WTC11 (cell line): ENCODE results near the gene CASQ2. TPM values are rescaled to one million over a fixed set of nuclear protein-coding genes. Genes with fewer than 3 reads are reported as not detected.

Source experiments
- ATAC-seq: fragments of 200-7000 bp; cut with Tn5 transposase; 2 replicates; pipeline ENCODE4 v1.10.0; 2021; ENCODE audit warnings: mild to moderate bottlenecking, moderate library complexity
- CTCF ChIA-PET: fragments of 300-600 bp; sonication (Branson Sonifier 250); formaldehyde crosslinking; loops from one replicate; lab custom pipeline; 2021; ENCODE audit warnings: antibody characterized with exemption; lab: Charles Lee
- POLR2A ChIA-PET: fragments of 350-600 bp; sonication (Branson Sonifier 250); formaldehyde crosslinking; loops from one replicate; lab custom pipeline; 2021; ENCODE audit warnings: antibody characterized with exemption; lab: Charles Lee
- DNase-seq: peaks from one replicate; pipeline ENCODE4 v3.0.0; 2021; ENCODE audit warnings: low spot score
- H3K27ac Mint-ChIP-seq: 2 replicates; pipeline ENCODE4 v1.8.0; 2021; ENCODE audit warnings: mixed read lengths
- H3K27me3 Mint-ChIP-seq: 2 replicates; pipeline ENCODE4 v1.8.0; 2021; ENCODE audit warnings: low read depth, mild to moderate bottlenecking, moderate library complexity, mixed read lengths
- H3K36me3 Mint-ChIP-seq: 2 replicates; pipeline ENCODE4 v1.8.0; 2021; ENCODE audit warnings: mixed read lengths
- H3K4me1 Mint-ChIP-seq: 2 replicates; pipeline ENCODE4 v1.8.0; 2022; ENCODE audit warnings: mixed read lengths
- H3K4me3 Mint-ChIP-seq: 2 replicates; pipeline ENCODE4 v1.8.0; 2021; ENCODE audit warnings: mild to moderate bottlenecking, moderate library complexity, mixed read lengths
- H3K9me3 Mint-ChIP-seq: 2 replicates; pipeline ENCODE4 v1.8.0; 2021; ENCODE audit warnings: mixed read lengths
- CREB1 ChIP-seq: sonication (generic); formaldehyde crosslinking; IDR thresholded peaks from 2 replicates; pipeline ENCODE4 v1.8.0; 2023; ENCODE audit warnings: mild to moderate bottlenecking, missing genetic modification reagents
- CREM ChIP-seq: sonication (generic); formaldehyde crosslinking; IDR thresholded peaks from 2 replicates; pipeline ENCODE4 v1.8.1; 2022; ENCODE audit warnings: mild to moderate bottlenecking, missing genetic modification reagents, moderate library complexity
- EMX1 ChIP-seq: fragments of 250-450 bp; sonication (Bioruptor Pico); IDR thresholded peaks from 2 replicates; pipeline ENCODE4 v1.8.0; 2021; ENCODE audit warnings: mild to moderate bottlenecking
- GRHL2 ChIP-seq: fragments of 250-450 bp; sonication (Bioruptor Pico); IDR thresholded peaks from 2 replicates; pipeline ENCODE4 v1.8.0; 2022; ENCODE audit warnings: mild to moderate bottlenecking, moderate library complexity; ENCODE audit not compliant: insufficient replicate concordance, severe bottlenecking
- MLX ChIP-seq: sonication (generic); formaldehyde crosslinking; IDR thresholded peaks from 2 replicates; pipeline ENCODE4 v1.8.1; 2023; ENCODE audit warnings: mild to moderate bottlenecking, missing genetic modification reagents, moderate library complexity
- NR3C1 ChIP-seq: sonication (generic); formaldehyde crosslinking; conservative IDR thresholded peaks from 2 replicates; pipeline ENCODE4 v1.8.1; 2023; ENCODE audit warnings: low read depth, mild to moderate bottlenecking, missing genetic modification reagents
- RELA ChIP-seq: sonication (generic); formaldehyde crosslinking; IDR thresholded peaks from 2 replicates; pipeline ENCODE4 v1.8.1; 2022; ENCODE audit warnings: missing genetic modification reagents, mild to moderate bottlenecking, borderline replicate concordance
- TP53 ChIP-seq: sonication (generic); formaldehyde crosslinking; IDR thresholded peaks from 2 replicates; pipeline ENCODE4 v1.8.1; 2023; ENCODE audit warnings: mild to moderate bottlenecking, missing genetic modification reagents
- ZNF263 ChIP-seq: sonication (generic); formaldehyde crosslinking; IDR thresholded peaks from 2 replicates; pipeline ENCODE4 v1.8.1; 2022; ENCODE audit warnings: low read depth, mild to moderate bottlenecking, moderate library complexity, missing genetic modification reagents
- ZNF396 ChIP-seq: fragments of 250-450 bp; sonication (Bioruptor Pico); IDR thresholded peaks from 2 replicates; pipeline ENCODE4 v1.8.0; 2021; ENCODE audit warnings: mild to moderate bottlenecking, moderate library complexity, borderline replicate concordance
- ZNF425 ChIP-seq: fragments of 250-450 bp; sonication (Bioruptor Pico); conservative IDR thresholded peaks from 2 replicates; pipeline ENCODE4 v1.9.0; 2021; ENCODE audit warnings: mild to moderate bottlenecking
- ZNF532 ChIP-seq: fragments of 250-450 bp; sonication (Bioruptor Pico); IDR thresholded peaks from 2 replicates; pipeline ENCODE4 v1.9.0; 2021; ENCODE audit warnings: mild to moderate bottlenecking, borderline replicate concordance
- total RNA-seq: library from RNA; stranded (reverse); gene quantifications from 3 replicates; pipeline ENCODE4 v1.2.3, GENCODE V29; 2021
- TF ChIP-seq, protein P1 (sequence below): sonication (generic); formaldehyde crosslinking; IDR thresholded peaks from 2 replicates; pipeline ENCODE4 v1.8.0; 2022; ENCODE audit warnings: mild to moderate bottlenecking, missing genetic modification reagents
- TF ChIP-seq, protein P2 (sequence below): sonication (generic); formaldehyde crosslinking; IDR thresholded peaks from 2 replicates; pipeline ENCODE4 v1.8.1; 2023; ENCODE audit warnings: mild to moderate bottlenecking, missing genetic modification reagents, borderline replicate concordance
- TF ChIP-seq, protein P3 (sequence below): sonication (generic); formaldehyde crosslinking; conservative IDR thresholded peaks from 2 replicates; pipeline ENCODE4 v1.8.1; 2022; ENCODE audit warnings: mild to moderate bottlenecking, missing genetic modification reagents

Gene CASQ2
- total RNA-seq, 1 experiment from 2014 or later = not detected

DNA sequence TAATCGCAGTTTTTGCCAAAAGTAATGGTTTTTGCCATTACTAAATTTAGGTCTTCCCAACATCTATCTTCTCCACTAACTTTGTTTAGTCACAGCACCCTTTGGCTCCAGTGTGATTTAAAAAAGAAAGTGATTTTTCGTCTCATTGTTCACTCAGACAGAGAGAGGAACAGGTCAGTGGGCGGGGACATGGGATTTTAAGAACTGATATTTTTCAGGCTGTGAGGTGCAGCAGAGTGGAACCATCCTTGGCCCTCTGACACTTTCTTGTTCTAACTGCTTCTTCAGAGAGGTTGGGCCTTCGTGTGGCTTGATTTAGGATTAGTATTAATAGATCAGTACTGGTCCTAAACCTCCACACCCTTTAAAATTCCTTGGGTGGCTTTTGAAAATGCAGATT is 38.8 kb downstream of the CASQ2 start:
- no peak overlapping the region for H3K27ac Mint-ChIP-seq
- no peaks in the 10 kb centered on the region for H3K36me3 Mint-ChIP-seq
- DNase-seq = no peak
- CTCF ChIA-PET = no interaction called here
- no peaks in the 10 kb centered on the region for H3K27me3 Mint-ChIP-seq
- no peaks in the 10 kb centered on the region for H3K9me3 Mint-ChIP-seq
- H3K4me1 Mint-ChIP-seq = no peaks in the 10 kb centered on the region
- ATAC-seq = no peak
- H3K4me3 Mint-ChIP-seq = no peak overlapping the region
- POLR2A ChIA-PET = no interaction called here
- no peak for TF ChIP-seq ZNF263
- no peak for TF ChIP-seq CREB1 (CRISPR knock-in tag)
- TF ChIP-seq, protein P1, sequence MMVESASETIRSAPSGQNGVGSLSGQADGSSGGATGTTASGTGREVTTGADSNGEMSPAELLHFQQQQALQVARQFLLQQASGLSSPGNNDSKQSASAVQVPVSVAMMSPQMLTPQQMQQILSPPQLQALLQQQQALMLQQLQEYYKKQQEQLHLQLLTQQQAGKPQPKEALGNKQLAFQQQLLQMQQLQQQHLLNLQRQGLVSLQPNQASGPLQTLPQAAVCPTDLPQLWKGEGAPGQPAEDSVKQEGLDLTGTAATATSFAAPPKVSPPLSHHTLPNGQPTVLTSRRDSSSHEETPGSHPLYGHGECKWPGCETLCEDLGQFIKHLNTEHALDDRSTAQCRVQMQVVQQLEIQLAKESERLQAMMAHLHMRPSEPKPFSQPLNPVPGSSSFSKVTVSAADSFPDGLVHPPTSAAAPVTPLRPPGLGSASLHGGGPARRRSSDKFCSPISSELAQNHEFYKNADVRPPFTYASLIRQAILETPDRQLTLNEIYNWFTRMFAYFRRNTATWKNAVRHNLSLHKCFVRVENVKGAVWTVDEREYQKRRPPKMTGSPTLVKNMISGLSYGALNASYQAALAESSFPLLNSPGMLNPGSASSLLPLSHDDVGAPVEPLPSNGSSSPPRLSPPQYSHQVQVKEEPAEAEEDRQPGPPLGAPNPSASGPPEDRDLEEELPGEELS (CRISPR knock-in tag) = no peak
- no peak for TF ChIP-seq NR3C1
- no peak for TF ChIP-seq EMX1 (CRISPR knock-in tag)
- TF ChIP-seq ZNF532 (CRISPR knock-in tag) = no peak
- TF ChIP-seq TP53 (CRISPR knock-in tag) = no peak
- no peak for TF ChIP-seq MLX (CRISPR knock-in tag)
- TF ChIP-seq ZNF425 = no peak
- TF ChIP-seq ZNF396 (CRISPR knock-in tag) = no peak
- TF ChIP-seq RELA = no peak
- TF ChIP-seq GRHL2 (CRISPR knock-in tag) = no peak
- no peak for TF ChIP-seq CREM (CRISPR knock-in tag)
- TF ChIP-seq, protein P2, sequence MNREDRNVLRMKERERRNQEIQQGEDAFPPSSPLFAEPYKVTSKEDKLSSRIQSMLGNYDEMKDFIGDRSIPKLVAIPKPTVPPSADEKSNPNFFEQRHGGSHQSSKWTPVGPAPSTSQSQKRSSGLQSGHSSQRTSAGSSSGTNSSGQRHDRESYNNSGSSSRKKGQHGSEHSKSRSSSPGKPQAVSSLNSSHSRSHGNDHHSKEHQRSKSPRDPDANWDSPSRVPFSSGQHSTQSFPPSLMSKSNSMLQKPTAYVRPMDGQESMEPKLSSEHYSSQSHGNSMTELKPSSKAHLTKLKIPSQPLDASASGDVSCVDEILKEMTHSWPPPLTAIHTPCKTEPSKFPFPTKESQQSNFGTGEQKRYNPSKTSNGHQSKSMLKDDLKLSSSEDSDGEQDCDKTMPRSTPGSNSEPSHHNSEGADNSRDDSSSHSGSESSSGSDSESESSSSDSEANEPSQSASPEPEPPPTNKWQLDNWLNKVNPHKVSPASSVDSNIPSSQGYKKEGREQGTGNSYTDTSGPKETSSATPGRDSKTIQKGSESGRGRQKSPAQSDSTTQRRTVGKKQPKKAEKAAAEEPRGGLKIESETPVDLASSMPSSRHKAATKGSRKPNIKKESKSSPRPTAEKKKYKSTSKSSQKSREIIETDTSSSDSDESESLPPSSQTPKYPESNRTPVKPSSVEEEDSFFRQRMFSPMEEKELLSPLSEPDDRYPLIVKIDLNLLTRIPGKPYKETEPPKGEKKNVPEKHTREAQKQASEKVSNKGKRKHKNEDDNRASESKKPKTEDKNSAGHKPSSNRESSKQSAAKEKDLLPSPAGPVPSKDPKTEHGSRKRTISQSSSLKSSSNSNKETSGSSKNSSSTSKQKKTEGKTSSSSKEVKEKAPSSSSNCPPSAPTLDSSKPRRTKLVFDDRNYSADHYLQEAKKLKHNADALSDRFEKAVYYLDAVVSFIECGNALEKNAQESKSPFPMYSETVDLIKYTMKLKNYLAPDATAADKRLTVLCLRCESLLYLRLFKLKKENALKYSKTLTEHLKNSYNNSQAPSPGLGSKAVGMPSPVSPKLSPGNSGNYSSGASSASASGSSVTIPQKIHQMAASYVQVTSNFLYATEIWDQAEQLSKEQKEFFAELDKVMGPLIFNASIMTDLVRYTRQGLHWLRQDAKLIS (CRISPR knock-in tag) = no peak
- TF ChIP-seq, protein P3, sequence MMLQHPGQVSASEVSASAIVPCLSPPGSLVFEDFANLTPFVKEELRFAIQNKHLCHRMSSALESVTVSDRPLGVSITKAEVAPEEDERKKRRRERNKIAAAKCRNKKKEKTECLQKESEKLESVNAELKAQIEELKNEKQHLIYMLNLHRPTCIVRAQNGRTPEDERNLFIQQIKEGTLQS (CRISPR knock-in tag) = no peak
